CD4-positive, alpha-beta T cell treated with Interleukin-17A for 1 hour (primary cell): ENCODE data around the gene MS4A10.

Experiments
- DNase-seq: peaks from one replicate; pipeline ENCODE4 v3.0.0-alpha.2; 2020

Gene MS4A10

DNA sequence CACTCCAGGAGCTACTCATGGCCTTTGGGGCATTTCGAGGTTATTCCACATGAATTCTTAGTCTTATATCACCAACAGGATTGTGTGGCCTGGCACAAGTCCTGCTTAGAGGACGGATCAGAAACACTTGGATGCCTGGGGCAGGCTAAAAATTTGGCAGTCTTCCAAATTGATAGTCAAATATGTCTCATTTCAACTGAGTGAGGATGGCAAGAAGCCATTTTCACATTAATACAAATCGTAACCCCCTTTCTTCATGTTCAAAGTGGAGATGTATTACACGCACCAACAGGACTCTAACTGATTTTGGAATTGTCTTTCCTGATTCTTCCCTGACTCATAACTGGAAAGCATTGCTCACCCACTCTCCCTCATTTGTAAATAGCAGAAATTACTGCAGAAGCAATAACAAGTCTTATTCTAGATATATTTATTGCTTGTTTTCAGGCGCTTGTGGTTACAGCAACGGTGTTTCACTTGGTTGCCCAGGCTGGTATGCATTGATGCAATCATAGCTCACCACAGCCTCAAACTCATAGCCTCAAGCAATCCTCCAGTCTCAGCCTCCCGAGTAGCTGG, 46.5 kb downstream of the MS4A10 start:
- no peak for DNase-seq

DNA sequence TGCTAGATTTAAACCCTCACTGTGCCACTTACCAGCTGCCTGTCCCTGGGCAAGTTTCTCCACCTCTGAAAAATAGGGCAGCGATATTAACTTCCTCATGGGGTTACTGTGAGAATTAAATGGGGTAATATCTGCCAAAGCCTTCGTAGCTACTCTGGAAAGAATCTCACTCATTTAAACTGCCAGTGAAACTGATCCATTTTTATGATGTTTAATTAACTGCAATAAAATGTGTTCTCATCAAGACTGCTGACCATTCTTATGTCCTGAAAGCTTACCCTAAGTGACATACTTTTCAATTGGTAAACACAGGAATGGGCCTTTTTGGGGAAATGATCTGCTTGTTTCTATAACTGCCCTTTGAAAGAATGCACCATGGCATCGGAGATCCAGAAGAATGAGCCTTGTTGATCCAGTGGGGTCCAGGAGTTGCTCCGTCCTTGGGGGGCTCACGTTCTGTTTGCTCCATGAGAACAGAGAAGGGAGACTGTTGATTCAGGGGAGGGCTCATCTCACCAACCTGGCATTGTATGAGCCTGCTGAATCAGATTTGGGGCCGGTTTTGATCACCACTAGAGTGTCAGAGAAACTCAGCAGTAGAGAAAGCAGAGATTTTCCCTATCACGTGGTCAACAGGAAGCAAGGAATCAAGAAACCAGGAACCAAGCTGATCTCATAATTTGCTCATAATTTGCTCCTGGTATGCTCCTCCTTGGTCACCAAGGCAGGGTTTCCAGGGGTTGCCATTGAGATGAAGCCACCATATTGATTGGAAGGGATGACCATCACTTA, 49.8 kb downstream of the MS4A10 start:
- no peak for DNase-seq

- DNase-seq, result no peak
Measured at GRCh38 chr11:60835534-60835846, 50.4 kb downstream of the MS4A10 start.

GRCh38 chr11:60836866-60837515, 51.9 kb downstream of the MS4A10 start:
- DNase-seq, result no peak

DNA sequence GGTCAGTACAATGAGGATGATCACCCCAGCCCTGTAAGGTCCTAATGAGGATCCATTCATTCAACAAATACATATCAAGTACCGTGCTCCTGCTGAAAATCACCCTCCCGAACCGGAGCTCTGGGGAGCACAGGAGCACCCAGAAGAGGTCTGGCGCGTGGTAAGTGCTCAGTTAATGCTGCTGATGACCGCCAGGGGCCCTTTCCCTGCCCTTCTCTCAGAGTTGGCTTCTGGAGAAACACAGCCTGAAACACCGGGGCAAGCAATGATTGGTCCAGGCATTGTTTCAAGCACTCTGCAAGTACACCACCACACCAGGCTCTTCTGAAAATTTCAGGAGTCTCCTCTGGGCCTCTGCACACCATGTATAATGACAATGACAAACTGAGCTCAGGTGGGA, 53.0 kb downstream of the MS4A10 start:
- DNase-seq, result no peak

- no peak for DNase-seq
Measured at GRCh38 chr11:60840470-60841430, 55.6 kb downstream of the MS4A10 start.

- peak; percentile 98 for DNase-seq
Measured at GRCh38 chr11:60841797-60842667, 56.9 kb downstream of the MS4A10 start, which contains the start of gene CCDC86. Gene CCDC86 (plus strand): TSS chr11:60842113. CDS start chr11:60842125, 12 bp downstream.

DNA sequence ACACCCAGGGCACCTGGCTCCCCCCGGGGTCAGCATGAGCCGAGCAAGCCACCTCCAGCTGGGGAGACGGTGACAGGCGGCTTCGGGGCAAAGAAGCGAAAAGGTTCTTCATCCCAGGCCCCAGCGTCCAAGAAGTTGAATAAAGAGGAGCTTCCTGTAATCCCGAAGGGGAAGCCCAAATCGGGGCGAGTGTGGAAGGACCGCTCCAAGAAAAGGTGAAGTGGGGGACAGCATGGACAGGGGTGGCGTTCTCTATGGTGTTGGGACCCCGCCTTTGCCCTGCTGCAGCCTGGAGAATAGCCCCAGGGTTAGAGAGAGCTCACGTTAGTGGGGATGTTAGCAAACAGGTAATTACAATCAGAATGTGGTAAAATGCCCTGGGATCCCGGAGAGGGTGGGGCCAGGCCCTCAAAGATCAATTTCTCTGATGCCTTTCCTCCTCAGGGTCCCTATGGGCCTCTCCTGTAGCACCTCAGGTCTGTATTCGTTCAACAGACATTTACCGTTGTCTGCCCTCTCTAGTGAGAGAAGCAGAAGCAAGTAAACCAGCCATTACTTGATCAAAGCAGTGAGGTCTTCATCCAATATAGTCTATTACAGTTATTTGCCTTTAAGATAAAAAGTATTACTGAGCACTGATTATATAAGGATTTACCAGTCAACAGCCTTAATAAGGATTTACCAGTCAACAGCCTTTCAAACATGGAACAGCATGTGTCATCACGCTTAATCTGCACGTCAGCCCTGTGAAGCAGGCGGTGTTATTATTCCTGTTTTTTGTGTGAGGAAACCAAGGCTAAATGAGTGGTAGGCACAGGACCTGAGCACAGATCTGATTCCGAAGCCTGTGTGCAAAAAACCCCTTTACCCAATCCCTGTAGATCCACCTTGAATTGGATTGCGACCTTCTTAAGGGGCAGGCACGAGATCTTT, 57.8 kb downstream of the MS4A10 start:
- no peak for DNase-seq

DNA sequence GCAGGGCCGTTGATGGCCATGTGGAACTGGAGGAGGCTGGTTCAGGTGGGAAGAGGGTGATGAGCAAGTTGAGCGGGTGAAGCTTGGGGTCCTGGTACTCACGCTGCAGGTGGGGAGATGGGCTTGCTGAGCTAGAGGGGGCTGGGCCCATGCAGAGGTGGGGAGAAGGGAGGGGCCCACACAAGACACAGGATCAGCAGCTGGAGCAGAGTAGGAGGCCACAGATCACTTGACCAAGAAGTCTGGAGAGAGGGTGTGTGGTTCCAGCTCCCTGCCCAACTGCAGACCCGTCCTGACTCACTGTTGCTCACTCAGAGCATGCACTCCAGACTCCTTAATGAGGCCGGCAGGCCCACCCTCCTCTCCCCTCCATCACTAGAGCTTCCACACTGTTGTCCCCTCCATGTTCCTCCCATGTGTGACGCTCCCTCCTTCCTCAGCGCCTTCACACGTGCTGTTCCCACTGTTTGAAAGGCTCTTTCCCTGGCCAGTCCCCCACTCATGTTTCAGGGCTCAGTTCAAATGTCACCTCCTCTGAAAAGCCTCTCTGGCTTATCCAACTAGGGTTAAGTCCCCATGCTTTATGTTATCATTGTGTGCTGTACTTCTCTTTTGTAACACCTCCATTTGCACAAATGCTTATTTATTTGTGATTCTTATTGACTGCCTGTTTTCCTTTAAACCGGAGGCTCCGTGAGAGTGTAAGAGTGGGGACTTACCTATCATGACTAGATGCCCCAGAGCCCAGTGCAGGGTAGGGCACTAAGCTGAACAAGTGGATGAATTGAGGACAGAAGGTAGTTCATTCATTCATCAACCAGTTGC, 59.1 kb downstream of the MS4A10 start:
- no peak for DNase-seq

DNA sequence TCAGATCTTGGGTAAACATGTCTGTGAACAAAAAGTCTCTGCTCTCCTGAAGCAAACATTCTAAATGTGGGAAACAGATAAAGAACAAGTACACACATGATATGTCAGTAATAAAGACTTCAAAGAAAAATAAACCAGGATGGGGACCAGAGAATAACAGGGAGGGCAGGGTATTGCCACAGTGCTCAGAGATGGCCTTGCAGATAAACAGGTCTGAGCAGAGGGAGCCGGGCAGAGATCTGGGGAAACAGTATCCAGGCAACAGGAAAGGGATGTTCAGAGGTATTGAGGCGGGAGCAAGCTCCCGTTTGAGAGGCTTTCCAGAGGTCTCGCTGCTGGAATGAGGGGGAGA, 59.7 kb downstream of the MS4A10 start:
- no peak for DNase-seq

DNA sequence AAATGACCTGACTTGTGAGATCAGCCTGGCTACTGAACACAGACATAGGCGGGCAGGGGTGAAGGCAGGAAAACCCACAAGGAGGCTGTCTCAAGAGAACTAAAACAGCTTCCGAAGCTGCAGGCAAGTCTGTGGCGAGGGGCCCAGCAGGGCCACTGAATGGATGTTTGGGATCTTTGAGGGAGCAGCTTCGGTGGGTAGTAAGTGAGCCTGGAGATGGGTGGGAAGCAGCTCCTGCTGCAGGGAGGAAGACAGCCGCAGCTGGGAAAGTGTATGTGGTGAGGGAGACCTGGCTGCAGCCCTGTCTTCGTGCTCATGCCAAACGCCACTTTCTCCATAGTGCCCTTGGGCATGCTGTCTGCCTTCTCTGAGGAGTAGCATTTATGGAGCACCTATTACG, 60.2 kb downstream of the MS4A10 start:
- no peak for DNase-seq

GRCh38 chr11:60847281-60847680, 62.1 kb downstream of the MS4A10 start:
- no peak for DNase-seq

GRCh38 chr11:60847896-60848295, 62.8 kb downstream of the MS4A10 start:
- DNase-seq, result no peak

- no peak for DNase-seq
Measured at GRCh38 chr11:60848714-60849151, 63.6 kb downstream of the MS4A10 start.

DNA sequence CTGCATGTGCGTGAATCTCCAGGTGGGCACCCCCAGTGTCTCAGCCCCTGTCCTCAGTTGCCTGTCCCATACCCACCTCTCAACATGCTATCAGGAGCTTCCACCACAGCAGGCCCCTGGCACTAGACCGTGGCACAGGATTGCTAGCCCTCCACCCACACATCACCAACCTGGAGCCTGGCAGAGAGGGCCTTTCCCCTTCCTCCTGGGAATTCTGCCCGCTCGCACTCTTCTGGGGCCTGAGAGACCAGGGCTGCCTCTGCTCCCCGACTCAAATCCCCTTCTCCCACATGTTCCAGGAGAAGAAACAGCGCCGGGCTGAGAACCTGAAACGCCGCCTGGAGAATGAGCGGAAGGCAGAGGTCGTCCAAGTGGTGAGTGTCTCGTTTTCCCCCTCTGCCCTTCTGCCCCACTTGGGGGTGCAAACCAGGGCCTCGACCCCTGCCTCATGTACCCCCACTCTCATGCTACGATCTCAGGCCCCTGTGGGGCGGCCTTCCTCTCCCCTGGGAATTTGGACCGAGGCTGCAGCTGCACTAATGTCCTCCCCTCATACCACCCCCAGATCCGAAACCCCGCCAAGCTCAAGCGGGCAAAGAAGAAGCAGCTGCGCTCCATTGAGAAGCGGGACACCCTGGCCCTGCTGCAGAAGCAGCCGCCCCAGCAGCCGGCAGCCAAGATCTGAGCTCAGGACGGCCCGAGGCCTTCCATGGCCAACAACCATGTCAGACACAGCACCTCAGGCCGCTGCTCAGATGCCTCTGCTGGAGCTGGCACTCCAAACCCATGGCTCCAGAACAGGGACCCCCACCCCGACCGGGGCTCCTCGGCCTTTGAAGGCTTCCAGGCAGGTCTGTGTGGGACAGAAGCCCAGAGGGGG, 64.7 kb downstream of the MS4A10 start:
- no peak for DNase-seq
